ENCODE data around the gene CHMP4A. TPM values are rescaled to one million over a fixed set of nuclear protein-coding genes. Genes with fewer than 3 reads are reported as not detected.

The CHMP4A gene
- total and polyA plus RNA-seq, 2 experiments from 2014 or later, result 31.0 to 51.1 TPM

GRCh38 chr14:24259282-24260025, 46.2 kb upstream of the CHMP4A start:
- Histone ChIP-seq H3K9me3 (ENCODE audit: low read depth) (no peaks in the 10 kb centered on the region), H3K27me3 (no peaks in the 10 kb centered on the region), H3K36me3 (no peaks in the 10 kb centered on the region), H3K4me1 (ENCODE audit: low read depth) (peaks cover 18% of the 10 kb centered on the region), H3K27ac (no peak overlapping the region), H3K4me3 (no peak overlapping the region)
- peak in 1 of 2 donors; percentile 74 for DNase-seq (ENCODE audit: low read depth in 1 of 2, low spot score in 1 of 2)
- TF ChIP-seq CTCF (IDR thresholded peaks at IDR 0.05; ENCODE audit: low read depth, low read length), result no peak

- no peaks in the 10 kb centered on the region for H3K27me3 ChIP-seq
- H3K36me3 ChIP-seq, result no peaks in the 10 kb centered on the region
- H3K4me3 ChIP-seq, result no peak overlapping the region
- peaks cover 18% of the 10 kb centered on the region for H3K4me1 ChIP-seq (ENCODE audit: low read depth)
- no peak for TF ChIP-seq CTCF (IDR thresholded peaks at IDR 0.05; ENCODE audit: low read depth, low read length)
- H3K9me3 ChIP-seq (ENCODE audit: low read depth), result no peaks in the 10 kb centered on the region
- no peak for DNase-seq (ENCODE audit: low read depth in 1 of 2, low spot score in 1 of 2)
- no peak overlapping the region for H3K27ac ChIP-seq
Measured at GRCh38 chr14:24258548-24259265, 45.4 kb upstream of the CHMP4A start.

- no peaks in the 10 kb centered on the region for H3K36me3 ChIP-seq
- peaks cover 18% of the 10 kb centered on the region for H3K4me1 ChIP-seq (ENCODE audit: low read depth)
- no peak for TF ChIP-seq CTCF (IDR thresholded peaks at IDR 0.05; ENCODE audit: low read depth, low read length)
- no peaks in the 10 kb centered on the region for H3K27me3 ChIP-seq
- H3K9me3 ChIP-seq (ENCODE audit: low read depth), result no peaks in the 10 kb centered on the region
- DNase-seq (ENCODE audit: low read depth in 1 of 2, low spot score in 1 of 2), result no peak
- no peak overlapping the region for H3K27ac ChIP-seq
- H3K4me3 ChIP-seq, result no peak overlapping the region
Measured at GRCh38 chr14:24258119-24258518, 44.8 kb upstream of the CHMP4A start.

- H3K4me3 ChIP-seq, result no peak overlapping the region
- TF ChIP-seq CTCF (IDR thresholded peaks at IDR 0.05; ENCODE audit: low read depth, low read length), result no peak
- peak overlapping the region; percentile 74 for H3K27ac ChIP-seq
- no peaks in the 10 kb centered on the region for H3K27me3 ChIP-seq
- no peaks in the 10 kb centered on the region for H3K36me3 ChIP-seq
- H3K9me3 ChIP-seq (ENCODE audit: low read depth), result no peaks in the 10 kb centered on the region
- peaks cover 18% of the 10 kb centered on the region for H3K4me1 ChIP-seq (ENCODE audit: low read depth)
- DNase-seq (ENCODE audit: low read depth in 1 of 2, low spot score in 1 of 2), result no peak
Measured at GRCh38 chr14:24256960-24257359, 43.7 kb upstream of the CHMP4A start.

- TF ChIP-seq CTCF (IDR thresholded peaks at IDR 0.05; ENCODE audit: low read depth, low read length), result no peak
- Histone ChIP-seq H3K4me3 (no peak overlapping the region), H3K27ac (no peak overlapping the region), H3K4me1 (ENCODE audit: low read depth) (peaks cover 18% of the 10 kb centered on the region), H3K27me3 (no peaks in the 10 kb centered on the region), H3K9me3 (ENCODE audit: low read depth) (no peaks in the 10 kb centered on the region), H3K36me3 (no peaks in the 10 kb centered on the region)
- DNase-seq (ENCODE audit: low read depth in 1 of 2, low spot score in 1 of 2), result no peak
Measured at GRCh38 chr14:24255931-24256711, 42.8 kb upstream of the CHMP4A start.
